Measurements from ENCODE around the gene WRAP73.

The WRAP73 gene, protein sequence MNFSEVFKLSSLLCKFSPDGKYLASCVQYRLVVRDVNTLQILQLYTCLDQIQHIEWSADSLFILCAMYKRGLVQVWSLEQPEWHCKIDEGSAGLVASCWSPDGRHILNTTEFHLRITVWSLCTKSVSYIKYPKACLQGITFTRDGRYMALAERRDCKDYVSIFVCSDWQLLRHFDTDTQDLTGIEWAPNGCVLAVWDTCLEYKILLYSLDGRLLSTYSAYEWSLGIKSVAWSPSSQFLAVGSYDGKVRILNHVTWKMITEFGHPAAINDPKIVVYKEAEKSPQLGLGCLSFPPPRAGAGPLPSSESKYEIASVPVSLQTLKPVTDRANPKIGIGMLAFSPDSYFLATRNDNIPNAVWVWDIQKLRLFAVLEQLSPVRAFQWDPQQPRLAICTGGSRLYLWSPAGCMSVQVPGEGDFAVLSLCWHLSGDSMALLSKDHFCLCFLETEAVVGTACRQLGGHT

DNA sequence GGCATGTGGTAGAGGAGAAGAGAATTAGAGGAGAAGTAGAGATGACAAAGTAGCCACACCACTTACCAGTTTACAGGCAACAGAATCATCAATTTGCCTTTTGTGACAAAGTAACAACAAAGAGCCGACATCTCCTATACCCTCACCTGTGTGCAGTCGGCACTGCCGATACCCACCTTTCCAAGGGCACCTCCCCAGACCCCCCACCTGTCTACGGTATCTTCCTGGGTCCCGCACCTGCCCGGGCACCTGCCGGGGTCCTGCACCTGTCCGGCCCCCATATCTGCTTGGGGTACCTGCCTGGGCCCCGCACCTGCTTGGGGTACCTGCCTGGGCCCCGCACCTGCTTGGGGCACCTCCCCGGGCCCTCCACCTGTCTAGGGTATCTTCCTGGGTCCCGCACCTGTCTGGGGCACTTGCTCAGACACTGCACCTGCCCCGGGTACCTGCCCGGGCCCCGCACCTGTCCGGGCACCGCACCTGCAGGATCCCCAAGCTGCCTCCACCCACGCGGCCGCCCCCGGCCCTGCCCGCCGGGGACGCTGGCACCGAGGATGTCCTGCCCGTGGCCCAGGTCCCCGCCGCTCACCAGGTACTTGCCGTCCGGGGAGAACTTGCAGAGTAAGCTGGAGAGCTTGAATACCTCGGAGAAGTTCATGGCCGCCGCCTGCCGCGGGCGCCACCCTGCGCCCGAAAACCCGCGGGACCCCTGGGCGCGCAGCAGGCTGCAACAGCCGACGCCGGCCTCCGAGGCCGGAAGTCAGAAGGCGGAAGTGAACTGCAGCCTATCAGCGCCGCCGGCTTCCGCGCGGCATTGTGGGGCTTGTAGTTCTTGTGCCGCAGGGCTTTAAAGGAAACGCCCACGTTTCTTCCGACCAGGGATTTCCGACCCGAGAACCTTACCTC lies at the start of gene WRAP73:
Gene WRAP73, minus strand, starts transcription at position 762 of the 906 bp plus-strand sequence. Its CDS starts 104 bp downstream, at position 658.
- DNase-seq (ENCODE audit: low read depth): peak; percentile 71

DNA sequence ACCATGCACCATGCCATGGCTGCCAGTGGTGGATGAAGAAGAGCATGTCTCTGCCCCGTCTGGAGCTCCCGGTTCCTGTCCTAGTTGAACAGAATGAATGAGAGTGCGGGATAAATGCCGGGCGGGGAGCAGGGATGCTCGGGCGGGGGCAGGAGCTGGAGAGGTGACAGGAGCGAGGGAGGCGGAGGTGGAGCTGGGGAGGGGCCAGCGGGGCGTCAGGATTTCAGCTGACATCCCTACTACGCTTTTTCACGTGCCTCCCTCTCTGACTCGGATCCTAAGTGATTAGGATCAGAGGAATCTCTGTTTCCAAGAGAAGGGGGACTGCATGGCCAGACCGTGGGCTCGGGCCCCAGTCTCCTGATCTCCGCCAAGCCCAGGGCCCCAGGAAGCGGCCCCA lies 49.7 kb upstream of the WRAP73 start:
- DNase-seq (ENCODE audit: low read depth): no peak

DNA sequence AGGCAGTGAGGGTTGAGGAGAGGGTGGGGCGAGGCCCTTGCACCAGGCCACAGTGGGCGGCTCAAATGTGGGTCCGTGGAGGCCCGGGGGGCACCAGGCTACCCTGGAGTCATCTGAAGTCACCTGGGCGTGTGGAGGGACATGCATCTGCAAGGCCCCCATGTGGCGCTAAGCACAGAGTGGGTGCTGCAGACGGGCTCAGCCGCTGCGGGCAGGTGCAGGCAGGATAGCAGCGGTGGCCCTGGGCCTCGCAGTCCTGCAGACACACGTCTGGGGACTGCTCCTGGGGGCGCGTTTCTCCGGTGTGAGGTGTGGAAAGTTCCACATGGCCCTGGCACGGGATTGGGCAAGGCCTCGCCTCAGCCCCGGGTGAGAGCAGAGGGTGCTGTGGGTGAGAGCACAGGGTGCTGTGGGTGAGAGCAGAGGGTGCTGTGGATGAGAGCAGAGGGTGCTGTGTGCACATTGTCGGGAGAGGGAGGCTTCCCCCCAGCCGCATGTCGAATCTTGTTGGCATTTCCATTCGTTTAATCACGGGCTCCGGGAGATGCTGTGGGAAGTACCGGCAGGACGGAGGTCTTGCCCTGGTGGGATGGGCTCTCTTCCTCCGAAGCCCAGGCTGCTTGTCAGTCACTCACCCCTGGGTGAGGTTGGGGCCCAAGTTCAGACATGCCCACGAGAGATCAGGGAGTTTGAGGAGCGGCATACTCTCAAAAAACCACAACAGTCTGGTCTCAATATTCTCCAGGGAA lies 48.9 kb upstream of the WRAP73 start:
- no peak for DNase-seq (ENCODE audit: low read depth)

DNA sequence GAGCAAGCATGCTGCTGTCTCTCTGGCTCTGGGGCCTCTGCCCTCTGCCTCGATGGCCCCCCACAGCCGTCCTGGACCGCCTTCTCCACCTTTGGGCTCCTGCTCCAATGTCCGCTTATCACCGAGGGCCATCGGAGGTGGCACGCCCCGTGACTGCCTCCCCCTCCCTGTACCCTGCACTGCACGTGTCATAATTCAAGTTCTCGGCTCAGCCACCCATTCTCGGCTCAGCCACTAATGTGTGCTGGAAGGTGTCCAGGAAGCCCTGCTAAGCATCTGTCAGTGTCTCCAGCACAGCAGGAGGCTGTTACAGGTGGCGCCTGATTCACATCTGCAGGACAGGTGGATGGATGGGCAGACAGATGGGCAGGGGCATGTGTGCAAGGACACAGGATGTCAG lies 47.9 kb upstream of the WRAP73 start:
- DNase-seq (ENCODE audit: low read depth): no peak

DNA sequence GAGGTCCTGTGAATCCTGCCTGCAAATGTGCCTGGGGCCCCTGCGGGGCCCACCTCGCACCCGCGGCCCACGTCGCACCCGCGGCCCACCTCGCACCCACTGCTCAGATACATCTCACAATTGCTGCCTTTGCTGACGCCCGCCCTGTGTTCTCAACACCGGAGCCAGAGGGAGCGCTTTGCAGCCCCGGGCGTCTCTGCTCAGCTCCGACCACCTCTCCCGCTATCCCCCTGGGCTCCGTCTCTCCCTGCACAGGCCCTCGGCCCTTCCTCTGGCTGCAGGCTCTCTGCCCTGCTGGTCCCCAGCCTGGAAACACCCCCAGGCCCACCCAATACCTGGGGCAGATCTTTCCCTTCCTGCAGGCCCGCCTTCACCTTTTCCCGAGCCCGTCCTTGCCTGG lies 47.2 kb upstream of the WRAP73 start:
- no peak for DNase-seq (ENCODE audit: low read depth)

DNA sequence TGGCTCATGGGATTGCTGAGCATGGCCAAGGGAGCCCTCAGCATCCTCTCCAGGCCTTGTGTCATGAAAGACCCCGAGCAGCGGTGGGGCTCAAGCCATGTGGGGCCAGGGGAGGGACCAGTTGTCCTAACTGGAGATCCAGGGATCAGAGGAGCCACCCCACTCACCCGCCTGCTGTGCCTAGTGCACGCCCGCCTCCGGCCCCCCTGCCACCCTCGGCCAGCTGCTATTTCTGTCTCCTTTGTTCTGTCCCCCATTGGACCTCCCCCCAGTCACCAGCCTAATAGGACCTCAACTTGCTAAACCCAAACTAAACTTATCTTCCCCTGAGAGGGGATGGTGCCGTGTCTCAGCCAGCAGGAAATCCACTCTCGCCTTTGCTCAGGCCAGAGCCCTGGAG lies 46.8 kb upstream of the WRAP73 start:
- no peak for DNase-seq (ENCODE audit: low read depth)

DNA sequence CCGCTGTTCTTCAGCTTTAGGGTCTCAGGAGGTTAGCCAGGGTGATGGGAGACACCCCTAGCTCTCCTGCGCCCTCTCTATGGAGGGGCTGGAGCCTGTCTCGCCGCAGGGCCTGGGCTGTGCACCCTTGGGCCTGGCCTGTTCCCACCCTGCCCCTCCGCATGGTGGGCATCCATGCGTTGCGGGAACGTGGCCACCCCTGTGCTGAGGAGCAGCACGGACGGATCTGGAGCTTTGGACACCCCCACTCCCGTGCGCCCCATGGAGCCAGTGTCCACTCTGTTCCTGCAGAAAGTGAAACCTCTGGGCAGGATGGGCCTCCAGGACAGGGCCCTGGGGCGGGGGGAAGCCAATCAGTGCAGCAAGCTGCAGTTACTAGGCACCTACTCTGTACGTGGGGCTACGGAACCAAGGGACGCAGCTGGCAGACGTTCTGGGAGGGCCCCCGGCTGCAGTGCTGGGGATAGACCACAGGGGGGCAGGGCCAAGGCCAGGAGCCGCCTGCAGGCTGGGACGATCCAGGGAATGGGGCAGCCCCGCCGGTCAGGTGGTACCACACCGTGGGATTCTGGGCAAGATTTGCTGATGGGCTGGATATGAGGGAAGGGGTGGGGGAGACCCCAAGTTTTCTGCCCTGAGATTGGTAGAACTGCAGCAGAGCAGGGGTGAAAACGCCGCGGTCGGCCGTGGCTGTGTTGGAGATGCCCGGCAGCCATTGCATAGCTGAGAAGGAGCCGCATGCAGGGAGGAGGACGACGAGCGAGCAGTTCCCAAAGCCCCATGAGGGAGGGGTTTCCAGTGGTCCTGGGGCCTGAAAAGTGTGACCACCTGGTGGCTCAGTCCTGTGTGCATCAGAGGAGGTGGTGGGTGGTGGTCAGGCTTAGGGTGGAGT lies 45.7 kb upstream of the WRAP73 start:
- DNase-seq (ENCODE audit: low read depth): no peak

DNA sequence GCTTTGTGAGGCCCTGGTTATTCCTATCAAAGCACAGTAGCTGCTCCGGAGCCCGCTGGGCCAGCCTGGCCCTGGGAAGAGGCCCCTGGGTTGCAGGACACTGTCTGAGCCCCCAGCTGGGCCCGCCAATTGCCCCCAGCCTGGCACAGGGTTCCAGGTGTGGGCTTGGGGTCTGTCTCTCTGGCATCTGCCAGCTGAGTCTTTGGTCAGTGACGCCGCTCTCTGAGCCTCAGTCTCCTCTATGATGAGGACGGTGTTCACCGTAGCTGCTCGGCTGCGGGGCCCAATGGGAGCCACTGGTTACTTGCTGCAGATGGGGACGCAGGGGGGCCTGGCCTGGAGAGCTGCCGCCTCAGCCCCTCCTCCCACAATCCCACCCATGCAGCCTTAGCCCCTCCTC lies 43.4 kb upstream of the WRAP73 start:
- DNase-seq (ENCODE audit: low read depth): no peak

DNA sequence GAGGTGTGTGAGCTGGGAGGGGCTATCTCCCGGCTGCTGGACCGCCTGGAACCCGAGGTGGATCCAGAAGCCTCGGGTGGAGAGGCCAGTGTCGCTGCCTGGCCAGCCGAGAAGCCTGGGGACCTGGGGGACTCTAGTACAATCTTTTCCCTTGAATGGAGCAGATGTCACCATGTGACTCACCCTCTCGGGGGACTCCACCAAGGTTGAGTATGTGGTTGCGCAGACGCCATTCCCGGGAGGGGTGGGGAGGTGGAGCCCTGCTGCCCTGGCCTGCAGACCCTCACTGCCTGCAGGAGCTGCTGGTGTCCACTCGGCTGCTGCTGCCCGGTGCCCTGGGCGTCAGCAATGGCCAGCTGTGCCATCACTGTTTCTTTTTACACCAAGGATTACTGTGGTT lies 42.7 kb upstream of the WRAP73 start:
- DNase-seq (ENCODE audit: low read depth): no peak

DNA sequence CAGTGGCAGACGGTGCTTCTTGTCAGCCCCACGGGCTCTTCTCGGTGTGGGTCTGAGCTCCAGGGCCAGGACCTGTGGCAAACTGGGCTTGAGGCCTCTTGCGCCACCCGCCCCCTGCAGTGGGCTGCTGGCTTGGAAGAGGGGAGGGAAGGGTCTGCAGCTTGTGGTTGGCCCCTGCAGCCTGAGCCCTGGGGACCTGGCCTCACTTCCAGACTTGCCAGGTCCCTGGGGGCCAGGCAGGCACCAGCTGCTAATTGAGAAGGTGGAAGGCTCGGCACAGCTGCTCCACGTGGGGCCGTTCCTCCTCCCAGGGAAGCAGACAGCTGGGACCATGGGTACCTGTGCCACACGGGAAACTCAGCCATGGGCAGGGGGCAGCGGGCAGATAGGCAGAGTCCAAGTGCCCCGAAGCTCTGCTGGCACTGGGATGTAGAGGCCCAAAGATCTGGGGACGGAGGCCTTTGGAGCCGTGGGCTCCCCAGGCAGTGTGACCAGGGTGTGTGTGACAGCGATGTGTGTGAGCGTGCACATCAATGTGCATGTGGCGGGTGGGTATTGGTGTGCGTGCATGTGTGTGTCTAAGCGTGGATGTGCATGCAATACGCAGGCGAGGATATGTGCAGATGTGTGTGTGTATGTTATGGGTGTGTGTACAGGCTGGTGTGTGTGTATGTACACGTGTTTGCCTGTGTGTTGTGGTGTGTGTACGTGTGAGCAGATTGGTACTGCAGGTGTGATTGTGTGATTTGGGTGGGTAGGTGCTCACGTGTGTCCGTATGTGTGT lies 41.7 kb upstream of the WRAP73 start:
- no peak for DNase-seq (ENCODE audit: low read depth)

DNA sequence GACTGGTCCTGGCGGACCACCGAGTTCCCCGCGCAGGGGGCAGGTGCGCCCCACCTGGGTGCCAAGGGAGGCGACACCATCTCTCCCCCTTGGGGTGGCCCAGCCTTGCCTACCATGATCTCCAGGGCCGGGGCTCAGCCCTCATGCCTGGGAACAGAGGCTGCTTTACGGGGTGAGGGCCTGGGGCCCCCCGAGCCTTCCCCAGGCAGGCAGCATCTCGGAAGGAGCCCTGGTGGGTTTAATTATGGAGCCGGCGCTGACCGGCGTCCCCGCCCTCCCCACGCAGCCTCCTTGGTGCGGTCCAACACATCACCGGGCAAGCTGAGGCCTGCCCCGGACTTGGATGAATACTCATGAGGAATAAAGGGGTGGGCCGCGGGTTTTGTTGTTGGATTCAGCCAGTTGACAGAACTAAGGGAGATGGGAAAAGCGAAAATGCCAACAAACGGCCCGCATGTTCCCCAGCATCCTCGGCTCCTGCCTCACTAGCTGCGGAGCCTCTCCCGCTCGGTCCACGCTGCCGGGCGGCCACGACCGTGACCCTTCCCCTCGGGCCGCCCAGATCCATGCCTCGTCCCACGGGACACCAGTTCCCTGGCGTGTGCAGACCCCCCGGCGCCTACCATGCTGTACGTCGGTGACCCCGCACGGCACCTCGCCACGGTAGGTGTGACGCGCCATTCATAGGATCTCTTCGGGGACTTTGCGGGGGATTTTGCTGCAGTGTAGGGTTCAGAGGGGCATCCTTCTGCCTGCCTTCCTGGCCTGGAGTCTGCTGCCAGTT lies 40.6 kb upstream of the WRAP73 start:
- DNase-seq (ENCODE audit: low read depth): no peak

DNA sequence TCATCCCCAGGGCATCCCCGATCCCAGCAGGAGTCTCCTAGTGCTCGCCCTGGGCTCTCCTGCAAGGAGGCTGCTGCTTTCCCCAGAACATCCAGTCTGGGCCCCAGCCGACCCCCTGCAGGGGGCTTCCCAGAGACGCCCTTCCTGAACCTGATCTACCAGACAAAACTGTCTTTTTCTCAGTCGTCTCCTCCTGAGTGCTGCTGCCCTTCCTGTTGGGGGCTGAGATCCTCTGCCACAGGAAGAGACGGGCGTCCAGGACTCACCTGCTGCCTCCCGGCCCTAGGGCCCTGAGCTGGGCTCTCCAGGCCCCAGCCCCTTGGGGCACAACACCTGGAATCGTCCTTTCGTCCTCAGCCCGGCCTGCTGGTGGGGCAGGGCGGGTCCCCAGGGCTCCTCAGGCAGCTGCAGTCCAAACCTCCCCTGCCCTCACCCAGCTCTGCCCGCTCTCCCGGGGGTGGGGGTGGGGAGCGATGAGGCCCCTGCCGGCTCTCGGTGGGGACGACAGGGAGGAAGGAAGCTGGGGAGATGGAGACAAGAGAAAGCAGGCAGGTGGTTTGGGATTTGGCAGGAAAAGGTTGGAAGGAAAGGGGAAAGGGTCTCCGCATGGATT lies 39.3 kb upstream of the WRAP73 start:
- no peak for DNase-seq (ENCODE audit: low read depth)

DNA sequence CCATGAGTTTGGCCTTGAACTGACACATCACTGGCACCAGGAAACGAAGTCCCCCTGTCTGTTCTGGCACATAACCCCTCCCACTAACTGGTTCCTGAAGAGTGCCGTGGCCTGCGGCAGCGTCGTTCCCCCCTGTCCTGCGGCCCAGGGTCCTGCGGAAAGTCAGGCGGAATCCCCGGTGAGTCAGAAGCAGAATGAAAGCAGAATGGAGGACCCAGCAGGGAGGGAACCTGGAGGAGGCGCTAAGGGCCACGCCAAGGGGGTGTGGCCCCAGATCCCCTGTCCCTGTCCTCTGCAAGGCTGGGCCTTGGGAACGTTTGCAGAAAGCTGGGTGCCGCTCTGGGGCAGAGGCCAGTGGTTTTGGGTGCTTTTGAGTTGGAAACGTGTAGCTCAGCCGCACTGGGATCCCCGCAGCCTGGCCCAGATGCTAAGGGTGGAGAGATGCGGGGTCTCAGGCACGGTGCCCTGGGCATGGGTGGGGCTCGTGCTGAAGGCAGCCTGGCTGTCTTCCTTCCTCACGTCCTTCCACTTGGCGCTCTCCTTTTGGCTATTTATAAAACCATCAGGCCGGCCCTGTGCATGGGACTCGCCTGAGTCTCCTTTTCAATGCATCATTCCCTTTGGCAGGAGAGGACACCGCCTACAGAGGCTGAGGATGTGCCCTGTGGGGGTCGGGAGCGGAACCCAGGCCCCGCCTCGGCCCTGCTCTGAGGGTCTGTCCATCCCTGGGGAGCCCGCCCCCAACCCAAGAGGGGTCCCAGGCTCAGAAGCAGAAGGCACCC lies 38.6 kb upstream of the WRAP73 start:
- DNase-seq (ENCODE audit: low read depth): no peak

DNA sequence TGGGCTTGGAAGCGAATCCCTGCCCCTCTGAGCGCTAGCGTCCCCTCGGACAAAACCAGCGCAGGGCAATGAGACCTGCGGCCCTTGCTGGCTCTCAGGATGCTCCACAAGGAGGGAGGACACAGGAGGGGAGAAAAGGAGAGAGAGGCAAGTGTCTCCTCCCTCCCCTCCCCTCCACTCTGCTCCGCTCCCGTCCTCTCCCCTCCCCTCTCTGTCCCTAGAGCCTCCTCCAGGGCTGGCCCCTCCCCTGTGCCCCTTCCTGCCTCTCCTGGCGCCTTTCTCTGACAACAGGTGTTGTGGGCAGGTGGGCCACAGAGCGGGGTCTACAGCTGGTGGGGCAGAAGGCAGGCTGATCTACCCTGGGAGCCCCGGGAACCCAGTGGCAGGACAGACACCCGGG lies 37.6 kb upstream of the WRAP73 start:
- no peak for DNase-seq (ENCODE audit: low read depth)

DNA sequence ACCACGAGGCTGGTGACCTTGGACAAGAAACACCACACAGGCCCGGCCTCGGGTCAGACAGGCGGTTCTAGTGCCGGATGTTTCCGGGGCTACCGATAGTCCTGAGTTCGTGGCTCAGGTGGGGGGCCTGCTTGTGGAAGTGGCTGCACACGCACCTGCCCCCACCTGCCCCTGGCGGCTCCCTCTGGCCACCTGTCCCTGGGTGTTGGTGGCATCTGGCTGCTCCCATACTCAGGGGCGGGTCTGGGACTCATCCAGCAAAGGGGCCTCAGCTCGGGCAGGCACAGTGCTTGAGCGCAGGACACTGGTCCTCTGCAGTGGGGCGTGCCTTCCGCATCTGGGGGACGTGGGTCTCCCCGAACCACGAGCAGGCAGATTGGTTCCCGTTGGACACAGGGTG lies 36.0 kb upstream of the WRAP73 start:
- no peak for DNase-seq (ENCODE audit: low read depth)

DNA sequence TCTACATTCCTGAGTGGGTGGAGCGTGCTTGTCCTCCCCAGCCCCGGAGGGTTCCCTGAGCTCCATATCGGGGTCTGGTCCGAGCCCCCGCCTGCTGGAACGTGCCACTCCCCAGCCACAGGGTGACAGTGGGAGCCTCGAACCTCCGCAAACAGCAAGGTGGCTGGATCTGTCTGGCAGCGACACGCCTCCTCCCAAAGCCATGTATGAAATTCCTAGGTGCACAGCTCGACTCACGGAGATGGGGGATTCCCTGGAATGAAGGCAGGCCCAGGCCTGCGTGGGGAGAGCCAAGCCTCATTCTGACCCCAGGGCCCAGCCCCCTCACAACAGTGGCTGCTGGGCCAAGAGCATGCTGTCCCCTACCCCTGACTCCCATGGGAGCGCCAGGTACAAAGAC lies 35.3 kb upstream of the WRAP73 start:
- no peak for DNase-seq (ENCODE audit: low read depth)

DNA sequence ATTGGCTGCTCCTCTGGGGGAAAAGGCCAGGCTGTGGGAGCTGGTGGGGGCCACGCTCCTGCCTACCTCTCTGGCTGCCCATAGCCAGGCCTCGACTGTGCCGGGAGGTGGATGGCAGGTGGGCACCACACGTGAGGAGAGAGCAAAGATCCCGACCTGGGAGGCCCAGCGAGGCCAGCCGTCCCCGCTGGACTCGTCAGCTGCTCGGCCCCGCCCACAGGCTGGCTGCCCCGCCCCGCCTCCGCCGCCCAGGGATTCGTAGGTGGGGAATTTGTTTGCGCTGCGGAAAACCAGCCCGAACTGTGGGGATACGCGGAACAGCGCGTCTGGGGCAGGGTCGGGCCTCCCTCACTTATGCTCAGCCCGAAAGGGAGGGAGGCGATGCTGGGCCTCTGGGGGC lies 34.1 kb upstream of the WRAP73 start:
- no peak for DNase-seq (ENCODE audit: low read depth)

DNA sequence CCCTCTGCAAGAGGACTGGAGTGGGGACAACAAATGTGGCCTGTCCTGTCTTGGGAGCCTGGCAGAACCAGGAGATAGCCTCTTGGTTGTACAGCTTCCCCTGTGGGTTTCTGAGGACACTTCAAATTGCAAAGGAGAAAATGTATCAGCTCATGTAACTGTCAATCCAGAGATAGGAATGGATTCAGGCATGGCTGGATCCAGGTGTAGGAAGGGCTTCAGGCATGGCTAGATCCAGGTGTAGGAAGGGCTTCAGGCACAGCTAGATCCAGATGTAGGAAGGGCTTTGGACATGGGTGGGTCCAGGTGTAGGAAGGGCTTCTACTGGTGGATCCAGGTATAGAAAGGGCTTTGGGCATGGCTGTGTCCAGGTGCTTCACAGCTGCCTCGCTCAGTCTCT lies 33.3 kb upstream of the WRAP73 start:
- DNase-seq (ENCODE audit: low read depth): no peak
